Fibroblast of skin of left quadriceps (primary cell): ENCODE results near the gene ZNF562.

Experiments
- DNase-seq, 2 experiments: peaks; one replicate each; pipeline ENCODE4 v3.0.0-alpha.2; 2013; ENCODE audit warnings: low read depth in 2 of 2

ZNF562 gene

DNA sequence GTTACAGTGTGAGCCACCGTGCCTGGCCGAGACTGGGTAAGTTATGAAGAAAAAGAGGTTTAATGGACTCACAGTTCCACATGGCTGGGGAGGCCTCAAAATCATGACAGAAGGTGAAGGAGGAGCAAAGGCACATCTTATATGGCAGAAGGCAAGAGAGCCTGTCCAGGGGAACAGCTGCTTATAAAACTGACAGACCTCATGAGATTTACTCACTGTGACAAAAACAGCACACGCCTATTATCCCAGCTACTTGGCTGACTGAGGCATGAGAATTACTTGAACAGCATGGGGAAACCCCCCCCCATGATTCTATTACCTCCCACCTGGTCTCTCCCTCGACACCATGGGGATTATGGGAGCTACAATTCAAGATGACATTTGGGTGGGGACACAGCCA lies 30.4 kb downstream of the ZNF562 start:
- no peak for DNase-seq

GRCh38 chr19:9641810-9642209 lies 33.1 kb downstream of the ZNF562 start:
- DNase-seq = no peak

DNA sequence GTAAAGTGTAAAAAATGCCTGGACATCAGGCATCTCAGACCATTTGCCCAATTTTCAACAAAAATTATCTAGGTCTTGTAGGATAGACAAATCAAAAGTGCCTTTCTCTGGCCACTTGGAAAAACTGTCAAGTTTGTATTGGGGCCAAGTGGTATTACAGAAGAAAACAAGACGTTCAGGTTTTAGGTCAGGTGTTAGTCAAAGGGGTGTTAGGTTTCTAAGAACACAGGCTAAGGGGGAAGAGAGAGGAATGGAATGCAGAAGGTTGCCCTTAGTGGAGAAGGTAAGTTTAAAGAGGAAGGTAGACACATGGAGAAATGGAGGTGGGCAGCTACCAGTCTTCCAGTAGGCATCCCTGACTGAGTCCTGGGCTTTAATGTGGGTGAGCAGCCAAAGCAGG lies 33.9 kb downstream of the ZNF562 start:
- no peak for DNase-seq

- no peak for DNase-seq
Observed at GRCh38 chr19:9636018-9636417, 38.9 kb downstream of the ZNF562 start.

GRCh38 chr19:9627856-9628255 lies 47.0 kb downstream of the ZNF562 start:
- DNase-seq = no peak

DNA sequence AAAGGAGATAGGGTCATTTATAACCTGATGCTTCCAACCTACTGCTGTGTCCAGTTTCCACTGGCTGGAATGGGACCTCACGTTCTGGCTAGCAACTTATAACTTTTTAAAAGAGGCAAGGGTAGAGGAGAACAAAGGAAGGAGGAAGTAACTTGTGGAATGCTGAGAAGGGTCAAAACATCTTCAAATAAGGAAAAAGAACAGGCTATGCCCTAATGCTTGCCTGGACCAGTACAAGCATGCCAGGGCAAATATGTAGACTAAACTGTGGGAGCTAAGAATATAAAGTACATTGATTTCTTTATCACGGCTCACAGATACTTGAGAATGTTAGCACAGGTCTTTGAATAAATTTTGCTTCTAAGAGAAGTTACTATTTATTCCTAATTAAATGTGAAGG lies 52.4 kb downstream of the ZNF562 start:
- no peak for DNase-seq

- peak; percentile 77 to 83 for DNase-seq
Observed at GRCh38 chr19:9621156-9622037, 53.5 kb downstream of the ZNF562 start, which contains the start of gene ZNF561. ZNF561 (minus strand) TSS chr19:9621232; CDS start chr19:9619456, 1,776 bp downstream.

DNA sequence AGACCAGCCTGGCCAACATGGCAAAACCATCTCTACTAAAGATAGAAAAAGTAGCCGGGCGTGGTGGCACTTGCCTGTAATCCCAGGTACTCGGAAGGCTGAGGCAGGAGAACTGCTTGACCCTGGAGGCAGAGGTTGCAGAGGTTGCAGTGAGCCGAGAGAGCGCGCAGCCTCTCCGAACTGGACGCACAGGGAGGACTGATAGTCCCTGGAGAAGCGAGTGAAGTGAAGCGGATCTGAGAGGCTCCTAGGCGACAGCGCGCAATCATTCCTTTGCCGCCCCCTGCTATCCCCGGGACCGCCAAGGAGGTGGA lies 54.1 kb downstream of the ZNF562 start:
- no peak for DNase-seq

- DNase-seq = no peak
Observed at GRCh38 chr19:9615844-9616243, 59.1 kb downstream of the ZNF562 start.

DNA sequence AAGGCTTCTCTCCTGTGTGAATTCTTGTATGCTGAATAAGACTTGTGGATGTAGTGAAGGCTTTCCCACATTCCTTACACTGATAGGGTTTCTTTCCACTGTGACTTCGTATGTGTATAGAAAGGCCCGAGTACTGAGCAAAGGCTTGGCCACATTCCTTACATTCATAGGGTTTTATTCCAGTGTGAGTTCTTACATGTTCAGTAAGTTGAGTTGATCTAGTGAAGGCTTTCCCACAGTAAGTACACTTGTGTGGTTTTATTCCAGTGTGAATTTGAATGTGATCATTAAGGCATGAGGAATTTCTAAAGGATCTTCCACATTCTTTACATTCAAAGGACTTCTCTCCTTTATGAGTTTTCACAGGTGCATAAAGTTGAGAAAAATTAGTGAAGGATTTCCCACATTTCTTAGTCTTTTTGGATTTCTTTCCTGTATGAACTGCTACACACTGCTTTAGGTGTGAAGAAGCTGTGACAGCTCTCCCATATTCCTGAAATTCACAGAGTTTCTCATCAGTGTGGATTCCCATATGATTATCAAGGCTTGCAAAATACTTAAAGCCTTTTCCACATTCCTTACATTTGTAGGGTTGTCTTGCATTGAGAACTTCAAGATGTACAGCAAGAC lies 64.3 kb downstream of the ZNF562 start:
- no peak for DNase-seq

- DNase-seq = no peak
Observed at GRCh38 chr19:9608912-9609311, 66.0 kb downstream of the ZNF562 start.

- DNase-seq = peak in 1 of 2 experiments; percentile 22
Observed at GRCh38 chr19:9597027-9597426, 77.9 kb downstream of the ZNF562 start.
